ENCODE results near the gene XKR8.

The XKR8 gene, protein sequence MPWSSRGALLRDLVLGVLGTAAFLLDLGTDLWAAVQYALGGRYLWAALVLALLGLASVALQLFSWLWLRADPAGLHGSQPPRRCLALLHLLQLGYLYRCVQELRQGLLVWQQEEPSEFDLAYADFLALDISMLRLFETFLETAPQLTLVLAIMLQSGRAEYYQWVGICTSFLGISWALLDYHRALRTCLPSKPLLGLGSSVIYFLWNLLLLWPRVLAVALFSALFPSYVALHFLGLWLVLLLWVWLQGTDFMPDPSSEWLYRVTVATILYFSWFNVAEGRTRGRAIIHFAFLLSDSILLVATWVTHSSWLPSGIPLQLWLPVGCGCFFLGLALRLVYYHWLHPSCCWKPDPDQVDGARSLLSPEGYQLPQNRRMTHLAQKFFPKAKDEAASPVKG

GRCh38 chr1:27959792-27960603, at the start of gene XKR8:
XKR8 (plus strand) TSS chr1:27959973; CDS start chr1:27960070, 97 bp downstream.
- H3K4me1 Mint-ChIP-seq (ENCODE audit: low read depth): peaks cover 10% of the 10 kb centered on the region
- H3K9me3 Mint-ChIP-seq: no peaks in the 10 kb centered on the region
- no peaks in the 10 kb centered on the region for H3K36me3 Mint-ChIP-seq (ENCODE audit: low read depth)
- H3K27ac Mint-ChIP-seq: peak within 1 kb of the TSS; percentile 45
- H3K4me3 Mint-ChIP-seq: peak within 1 kb of the TSS; percentile 78
- peak; percentile 80 for DNase-seq (ENCODE audit: low spot score)
- peaks cover 3% of the 10 kb centered on the region for H3K27me3 Mint-ChIP-seq (ENCODE audit: low read depth)

DNA sequence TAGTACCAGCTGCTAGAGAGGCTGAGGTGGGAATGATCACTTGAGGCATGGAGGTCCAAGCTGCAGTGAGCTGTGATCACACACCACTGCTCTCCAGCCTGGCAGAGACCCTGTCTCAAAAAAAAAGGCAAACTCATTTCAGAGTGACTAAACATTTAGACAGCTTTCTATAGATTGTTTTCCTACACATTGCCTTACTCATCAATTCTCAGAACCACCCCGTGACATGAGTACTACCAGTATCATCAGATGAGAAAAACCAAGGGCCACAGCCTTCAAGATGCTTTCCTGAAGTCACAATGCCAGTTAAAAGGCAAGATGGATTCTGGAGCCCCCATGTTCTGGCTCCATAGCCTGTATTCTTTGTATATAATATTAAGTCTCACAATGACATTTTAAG, 47.3 kb upstream of the XKR8 start:
- DNase-seq (ENCODE audit: low spot score): peak; percentile 27
- Mint-ChIP-seq H3K27ac (peak overlapping the region; percentile 72), H3K27me3 (ENCODE audit: low read depth) (peaks cover 2% of the 10 kb centered on the region), H3K9me3 (peaks cover 4% of the 10 kb centered on the region), H3K36me3 (ENCODE audit: low read depth) (peaks cover 29% of the 10 kb centered on the region), H3K4me3 (peak overlapping the region; percentile 51), H3K4me1 (ENCODE audit: low read depth) (peaks cover 12% of the 10 kb centered on the region)

DNA sequence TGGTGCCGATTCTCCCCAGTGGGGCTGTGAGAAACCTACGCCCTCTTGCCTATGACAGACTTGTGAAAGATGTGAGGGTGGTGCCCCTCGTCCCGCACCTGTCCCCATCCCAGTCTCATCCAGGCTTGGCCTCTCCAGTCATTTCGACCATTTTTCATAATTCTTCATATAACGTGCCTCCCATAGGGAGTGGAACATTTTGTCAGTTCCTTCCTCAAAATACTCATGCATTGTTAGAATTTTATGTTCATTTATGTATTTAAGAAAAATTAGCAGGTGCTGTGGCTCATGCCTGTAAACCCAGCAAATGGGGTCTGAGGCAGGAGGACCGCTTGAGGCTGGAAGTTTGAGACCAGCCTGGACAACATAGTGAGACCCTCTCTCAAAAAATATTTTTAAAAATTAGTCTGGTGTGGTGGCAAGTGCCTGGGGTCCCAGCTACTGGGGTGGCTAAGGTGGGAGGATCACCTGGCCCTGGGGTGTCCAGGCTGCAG, 44.6 kb upstream of the XKR8 start:
- peak overlapping the region; percentile 99 for H3K27ac Mint-ChIP-seq
- peaks cover 20% of the 10 kb centered on the region for H3K27me3 Mint-ChIP-seq (ENCODE audit: low read depth)
- peaks cover 10% of the 10 kb centered on the region for H3K4me1 Mint-ChIP-seq (ENCODE audit: low read depth)
- H3K4me3 Mint-ChIP-seq: peak overlapping the region; percentile 100
- DNase-seq (ENCODE audit: low spot score): no peak
- H3K9me3 Mint-ChIP-seq: peaks cover 4% of the 10 kb centered on the region
- peaks cover 20% of the 10 kb centered on the region for H3K36me3 Mint-ChIP-seq (ENCODE audit: low read depth)

DNA sequence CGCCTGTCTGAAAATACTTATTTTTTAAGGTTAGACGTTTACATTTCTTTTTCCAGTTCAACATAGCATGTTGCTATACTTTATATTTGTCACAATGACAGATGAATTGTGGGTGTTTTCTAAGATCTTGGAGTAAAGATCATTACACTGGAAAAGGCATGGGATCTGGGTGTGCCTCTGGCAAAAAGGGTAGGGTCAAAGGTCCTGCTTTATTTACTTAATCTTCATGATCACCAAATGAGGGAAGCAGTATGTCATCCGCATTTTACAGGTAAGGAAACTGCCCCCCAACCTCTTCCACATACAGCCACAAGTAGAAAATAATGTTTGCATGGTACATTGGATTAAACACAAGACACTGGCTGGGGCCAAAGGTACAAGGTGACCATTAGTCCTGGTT, 37.5 kb upstream of the XKR8 start:
- Mint-ChIP-seq H3K27ac (no peak overlapping the region), H3K4me1 (ENCODE audit: low read depth) (no peaks in the 10 kb centered on the region), H3K27me3 (ENCODE audit: low read depth) (peaks cover 22% of the 10 kb centered on the region), H3K9me3 (no peaks in the 10 kb centered on the region), H3K36me3 (ENCODE audit: low read depth) (no peaks in the 10 kb centered on the region), H3K4me3 (no peak overlapping the region)
- no peak for DNase-seq (ENCODE audit: low spot score)

DNA sequence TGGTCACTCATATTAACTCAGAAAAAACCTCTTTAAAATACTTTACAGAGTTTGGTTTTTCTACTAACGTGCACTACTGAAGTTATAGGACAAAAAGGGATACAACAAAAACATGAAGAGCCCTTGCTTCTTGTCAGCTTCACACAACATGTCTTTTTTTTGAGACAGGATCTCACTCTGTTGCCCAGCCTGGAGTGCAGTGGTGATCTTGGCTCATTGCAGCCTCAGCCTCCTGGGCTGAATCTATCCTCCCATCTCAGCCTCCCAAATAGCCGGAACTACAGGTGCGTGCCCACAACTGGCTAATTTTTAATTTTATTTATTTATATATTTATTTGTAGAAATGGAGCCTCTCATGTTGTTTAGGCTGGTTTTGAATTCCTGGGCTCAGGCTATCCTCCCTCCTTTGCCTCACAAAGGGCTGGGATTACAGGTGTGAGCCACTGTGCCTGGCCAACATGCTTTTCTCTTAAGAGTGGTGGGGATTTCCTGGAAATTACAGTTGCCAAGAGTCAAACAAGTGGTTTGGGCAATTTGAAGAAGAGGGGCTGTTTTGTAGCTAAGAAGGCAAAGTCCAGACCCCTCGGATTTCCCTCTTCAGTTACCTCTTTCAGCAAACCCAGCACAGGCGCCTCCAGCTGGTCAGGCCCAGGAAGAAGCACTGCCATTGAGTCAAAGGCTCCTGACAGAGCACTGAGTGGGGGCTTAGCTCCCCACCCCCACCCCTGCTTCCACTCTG, 31.4 kb upstream of the XKR8 start:
- H3K27ac Mint-ChIP-seq: no peak overlapping the region
- peaks cover 9% of the 10 kb centered on the region for H3K4me1 Mint-ChIP-seq (ENCODE audit: low read depth)
- H3K27me3 Mint-ChIP-seq (ENCODE audit: low read depth): peaks cover 3% of the 10 kb centered on the region
- H3K4me3 Mint-ChIP-seq: no peak overlapping the region
- H3K36me3 Mint-ChIP-seq (ENCODE audit: low read depth): no peaks in the 10 kb centered on the region
- DNase-seq (ENCODE audit: low spot score): no peak
- no peaks in the 10 kb centered on the region for H3K9me3 Mint-ChIP-seq

GRCh38 chr1:27931184-27931583, 28.6 kb upstream of the XKR8 start:
- H3K4me3 Mint-ChIP-seq: peak overlapping the region; percentile 29
- peaks cover 20% of the 10 kb centered on the region for H3K4me1 Mint-ChIP-seq (ENCODE audit: low read depth)
- H3K9me3 Mint-ChIP-seq: no peaks in the 10 kb centered on the region
- H3K36me3 Mint-ChIP-seq (ENCODE audit: low read depth): no peaks in the 10 kb centered on the region
- DNase-seq (ENCODE audit: low spot score): no peak
- H3K27me3 Mint-ChIP-seq (ENCODE audit: low read depth): peaks cover 14% of the 10 kb centered on the region
- no peak overlapping the region for H3K27ac Mint-ChIP-seq

DNA sequence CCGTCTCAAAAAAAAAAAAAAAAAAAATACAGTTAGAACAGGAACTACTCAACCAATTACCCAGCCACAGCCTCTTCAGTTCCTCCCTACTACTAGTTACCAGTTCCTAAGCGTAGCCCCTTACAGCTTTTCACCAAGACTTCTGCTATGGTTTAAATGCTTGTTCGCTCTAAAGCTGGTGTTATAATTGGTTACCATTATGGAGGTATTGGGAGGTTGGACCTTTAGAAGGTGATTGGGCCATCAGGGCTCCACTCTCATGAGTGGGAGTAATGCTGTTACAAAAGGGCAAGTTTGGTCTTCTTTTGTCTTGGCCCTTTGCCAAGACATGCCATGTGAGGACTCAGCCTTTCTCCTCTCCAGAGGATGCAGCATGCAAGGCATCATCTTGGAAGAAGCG, 28.0 kb upstream of the XKR8 start:
- Mint-ChIP-seq H3K36me3 (ENCODE audit: low read depth) (no peaks in the 10 kb centered on the region), H3K9me3 (no peaks in the 10 kb centered on the region), H3K4me1 (ENCODE audit: low read depth) (peaks cover 20% of the 10 kb centered on the region), H3K27ac (no peak overlapping the region), H3K27me3 (ENCODE audit: low read depth) (peaks cover 14% of the 10 kb centered on the region), H3K4me3 (no peak overlapping the region)
- no peak for DNase-seq (ENCODE audit: low spot score)

- H3K27me3 Mint-ChIP-seq (ENCODE audit: low read depth): peaks cover 16% of the 10 kb centered on the region
- H3K4me1 Mint-ChIP-seq (ENCODE audit: low read depth): peaks cover 27% of the 10 kb centered on the region
Measured at GRCh38 chr1:27934818-27935549, 24.8 kb upstream of the XKR8 start, which contains the start of gene SMPDL3B. SMPDL3B (plus strand) TSS chr1:27935000; CDS start chr1:27935184, 184 bp downstream.

GRCh38 chr1:27935721-27936120, 24.1 kb upstream of the XKR8 start:
- H3K36me3 Mint-ChIP-seq (ENCODE audit: low read depth): no peaks in the 10 kb centered on the region
- no peak for DNase-seq (ENCODE audit: low spot score)
- peaks cover 16% of the 10 kb centered on the region for H3K27me3 Mint-ChIP-seq (ENCODE audit: low read depth)
- H3K9me3 Mint-ChIP-seq: no peaks in the 10 kb centered on the region
- H3K4me1 Mint-ChIP-seq (ENCODE audit: low read depth): peaks cover 32% of the 10 kb centered on the region
- no peak overlapping the region for H3K27ac Mint-ChIP-seq
- no peak overlapping the region for H3K4me3 Mint-ChIP-seq

More at GRCh38 chr1:27934818-27935549, 24.8 kb upstream of the XKR8 start, which contains the start of gene SMPDL3B:
- H3K4me3 Mint-ChIP-seq: peak within 1 kb of the TSS; percentile 23
- no peaks in the 10 kb centered on the region for H3K36me3 Mint-ChIP-seq (ENCODE audit: low read depth)
- DNase-seq (ENCODE audit: low spot score): no peak
- no peak within 1 kb of the TSS for H3K27ac Mint-ChIP-seq
- no peaks in the 10 kb centered on the region for H3K9me3 Mint-ChIP-seq

DNA sequence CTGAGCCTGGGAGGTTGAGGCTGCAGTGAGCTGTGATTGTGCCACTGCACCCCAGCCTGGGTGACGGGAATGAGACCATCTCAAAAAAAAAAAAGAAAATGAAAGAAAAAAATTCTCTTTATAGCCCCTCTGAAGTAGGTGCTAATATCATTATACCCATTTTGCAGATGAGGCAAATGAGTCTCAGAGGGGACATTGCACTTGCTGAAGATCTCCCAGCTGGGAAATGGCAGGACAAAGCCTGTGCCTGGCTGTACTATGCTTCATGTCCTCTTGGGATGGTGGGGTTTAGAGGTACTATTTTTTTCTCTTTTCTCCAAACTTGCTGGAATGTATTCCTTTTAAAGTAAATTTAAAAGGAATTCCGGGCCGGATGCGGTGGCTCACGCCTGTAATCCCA, 23.4 kb upstream of the XKR8 start:
- no peak for DNase-seq (ENCODE audit: low spot score)
- Mint-ChIP-seq H3K4me1 (ENCODE audit: low read depth) (peaks cover 28% of the 10 kb centered on the region), H3K27ac (no peak overlapping the region), H3K4me3 (no peak overlapping the region), H3K36me3 (ENCODE audit: low read depth) (no peaks in the 10 kb centered on the region), H3K9me3 (no peaks in the 10 kb centered on the region), H3K27me3 (ENCODE audit: low read depth) (peaks cover 16% of the 10 kb centered on the region)

- no peak overlapping the region for H3K27ac Mint-ChIP-seq
- H3K9me3 Mint-ChIP-seq: no peaks in the 10 kb centered on the region
- H3K4me1 Mint-ChIP-seq (ENCODE audit: low read depth): peaks cover 24% of the 10 kb centered on the region
- H3K36me3 Mint-ChIP-seq (ENCODE audit: low read depth): no peaks in the 10 kb centered on the region
- peaks cover 16% of the 10 kb centered on the region for H3K27me3 Mint-ChIP-seq (ENCODE audit: low read depth)
- H3K4me3 Mint-ChIP-seq: no peak overlapping the region
- no peak for DNase-seq (ENCODE audit: low spot score)
Measured at GRCh38 chr1:27937524-27937836, 22.3 kb upstream of the XKR8 start.

DNA sequence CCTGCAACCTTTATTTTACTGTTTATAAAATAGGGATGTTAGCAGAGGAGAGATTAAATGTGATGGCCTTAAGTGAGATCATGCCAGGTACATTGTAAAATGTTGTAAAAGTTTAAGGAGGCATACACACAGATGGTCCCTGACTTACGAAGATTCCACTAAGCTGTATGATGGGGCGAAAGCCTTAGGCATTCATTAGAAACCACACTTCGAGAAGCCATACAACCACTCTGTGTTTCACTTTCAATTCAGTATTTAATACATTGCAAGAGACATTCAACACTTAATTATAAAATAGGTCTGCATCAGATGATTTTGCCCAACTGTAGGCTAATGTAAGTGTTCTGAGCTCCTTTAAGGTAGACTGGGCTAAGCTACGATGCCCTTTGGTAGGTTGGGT, 21.3 kb upstream of the XKR8 start:
- no peaks in the 10 kb centered on the region for H3K9me3 Mint-ChIP-seq
- H3K27me3 Mint-ChIP-seq (ENCODE audit: low read depth): peaks cover 16% of the 10 kb centered on the region
- no peak overlapping the region for H3K27ac Mint-ChIP-seq
- DNase-seq (ENCODE audit: low spot score): no peak
- peaks cover 31% of the 10 kb centered on the region for H3K4me1 Mint-ChIP-seq (ENCODE audit: low read depth)
- no peaks in the 10 kb centered on the region for H3K36me3 Mint-ChIP-seq (ENCODE audit: low read depth)
- H3K4me3 Mint-ChIP-seq: no peak overlapping the region

DNA sequence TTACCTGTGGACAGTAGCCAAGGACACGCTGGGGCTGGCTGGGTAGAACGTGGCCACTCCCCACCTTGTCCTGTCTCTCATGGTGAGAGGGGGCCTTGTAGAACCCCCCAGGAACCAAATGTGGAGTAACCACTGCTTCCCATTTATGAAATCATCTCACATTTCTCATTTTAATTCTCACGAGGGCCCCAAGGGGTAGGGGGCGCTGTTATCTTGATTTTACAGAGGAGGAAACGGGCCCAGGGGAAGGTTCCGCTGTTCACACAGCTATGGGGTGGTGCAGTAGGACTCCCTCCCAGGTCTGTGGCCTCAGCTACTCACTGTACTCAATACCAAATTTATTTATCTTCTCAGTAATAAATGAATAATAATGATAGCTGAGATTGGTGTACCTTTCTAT, 19.5 kb upstream of the XKR8 start:
- H3K27me3 Mint-ChIP-seq (ENCODE audit: low read depth): peaks cover 8% of the 10 kb centered on the region

More for the DNA sequence above, 19.5 kb upstream of the XKR8 start:
- Mint-ChIP-seq H3K36me3 (ENCODE audit: low read depth) (no peaks in the 10 kb centered on the region), H3K27ac (peak overlapping the region; percentile 64), H3K9me3 (no peaks in the 10 kb centered on the region), H3K4me3 (no peak overlapping the region), H3K4me1 (ENCODE audit: low read depth) (peaks cover 29% of the 10 kb centered on the region)
- peak; percentile 46 for DNase-seq (ENCODE audit: low spot score)
